Measurements from ENCODE around the gene COQ8B.

DNA sequence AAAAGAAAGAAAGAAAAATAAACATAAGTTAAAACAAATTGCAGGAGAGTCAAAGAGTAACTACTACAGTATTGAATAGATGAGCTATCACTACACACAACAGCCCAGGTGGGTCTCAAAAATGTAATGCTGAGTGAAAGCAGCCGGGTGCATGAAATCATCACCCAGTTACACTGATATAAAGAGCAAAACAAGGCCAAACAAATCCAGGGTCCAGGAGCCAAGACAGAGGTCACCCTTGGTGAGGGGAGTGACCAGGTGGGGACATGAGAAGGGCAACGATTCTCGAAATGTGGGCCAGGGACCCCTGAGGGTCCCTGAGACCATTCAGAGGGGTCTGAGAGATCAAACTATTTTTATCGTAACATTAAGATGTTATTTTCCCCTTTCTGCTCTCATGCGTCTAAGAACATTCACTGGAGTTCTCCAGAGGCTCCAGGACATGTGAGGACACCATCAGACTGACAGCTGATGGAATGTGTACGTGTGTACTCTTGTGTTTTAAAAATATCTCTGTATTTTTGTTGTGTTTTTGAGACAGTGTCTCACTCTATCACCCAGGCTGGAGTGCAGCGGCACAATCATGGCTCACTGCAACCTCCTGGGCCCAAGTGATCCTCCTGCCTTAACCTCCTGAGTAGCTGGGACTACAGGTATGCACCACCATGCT, 10.6 kb downstream of the COQ8B start:
- TF ChIP-seq, protein P1, sequence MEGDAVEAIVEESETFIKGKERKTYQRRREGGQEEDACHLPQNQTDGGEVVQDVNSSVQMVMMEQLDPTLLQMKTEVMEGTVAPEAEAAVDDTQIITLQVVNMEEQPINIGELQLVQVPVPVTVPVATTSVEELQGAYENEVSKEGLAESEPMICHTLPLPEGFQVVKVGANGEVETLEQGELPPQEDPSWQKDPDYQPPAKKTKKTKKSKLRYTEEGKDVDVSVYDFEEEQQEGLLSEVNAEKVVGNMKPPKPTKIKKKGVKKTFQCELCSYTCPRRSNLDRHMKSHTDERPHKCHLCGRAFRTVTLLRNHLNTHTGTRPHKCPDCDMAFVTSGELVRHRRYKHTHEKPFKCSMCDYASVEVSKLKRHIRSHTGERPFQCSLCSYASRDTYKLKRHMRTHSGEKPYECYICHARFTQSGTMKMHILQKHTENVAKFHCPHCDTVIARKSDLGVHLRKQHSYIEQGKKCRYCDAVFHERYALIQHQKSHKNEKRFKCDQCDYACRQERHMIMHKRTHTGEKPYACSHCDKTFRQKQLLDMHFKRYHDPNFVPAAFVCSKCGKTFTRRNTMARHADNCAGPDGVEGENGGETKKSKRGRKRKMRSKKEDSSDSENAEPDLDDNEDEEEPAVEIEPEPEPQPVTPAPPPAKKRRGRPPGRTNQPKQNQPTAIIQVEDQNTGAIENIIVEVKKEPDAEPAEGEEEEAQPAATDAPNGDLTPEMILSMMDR (IDR thresholded peaks at IDR 0.05; ENCODE audit: low read length), result no peak
- no peak for TF ChIP-seq EZH2 (IDR thresholded peaks at IDR 0.05; ENCODE audit: borderline replicate concordance, low read length)

Measured in OCI-LY1 (cell line).